ENCODE results near the gene ESR1.
A peak's percentile ranks its signal among the peaks of the same experiment; 100 is the strongest.

The ESR1 gene

DNA sequence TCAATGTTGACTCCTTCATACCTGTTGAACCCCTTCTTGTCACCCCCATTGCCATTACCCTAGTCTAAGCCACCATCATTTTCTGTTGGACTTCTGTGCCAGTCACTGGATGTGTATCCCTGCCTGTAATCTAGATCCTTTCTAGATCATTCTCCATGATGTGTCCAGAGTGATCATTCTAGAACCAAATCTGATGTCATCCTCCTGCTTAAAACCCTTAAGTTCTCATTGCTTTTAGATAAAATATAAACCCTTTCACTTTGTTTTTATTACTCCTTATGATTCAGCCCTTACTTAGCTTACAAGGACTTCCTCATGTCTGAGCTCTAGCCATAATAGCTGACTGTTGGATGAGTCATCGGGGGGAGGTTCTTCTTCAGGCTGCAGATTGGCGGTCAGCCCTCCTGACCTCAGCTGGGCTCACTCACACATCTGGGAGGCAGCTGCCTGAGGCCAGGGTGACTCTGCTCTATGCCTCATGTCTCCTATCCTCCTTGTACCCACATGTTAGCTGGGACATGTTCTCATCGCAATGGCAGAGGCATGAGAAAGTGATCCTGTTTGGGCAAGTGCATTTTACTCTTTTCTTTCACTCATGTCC lies 287.6 kb downstream of the ESR1 start:
- DNase-seq (ENCODE audit: low read depth in 2 of 2) = peak in 1 of 2 donors; percentile 2

- DNase-seq (ENCODE audit: low read depth in 2 of 2) = no peak
These were observed 289.5 kb downstream of the ESR1 start for GRCh38 chr6:152096863-152097496.

GRCh38 chr6:152098683-152099082 lies 291.2 kb downstream of the ESR1 start:
- no peak for DNase-seq (ENCODE audit: low read depth in 2 of 2)

DNA sequence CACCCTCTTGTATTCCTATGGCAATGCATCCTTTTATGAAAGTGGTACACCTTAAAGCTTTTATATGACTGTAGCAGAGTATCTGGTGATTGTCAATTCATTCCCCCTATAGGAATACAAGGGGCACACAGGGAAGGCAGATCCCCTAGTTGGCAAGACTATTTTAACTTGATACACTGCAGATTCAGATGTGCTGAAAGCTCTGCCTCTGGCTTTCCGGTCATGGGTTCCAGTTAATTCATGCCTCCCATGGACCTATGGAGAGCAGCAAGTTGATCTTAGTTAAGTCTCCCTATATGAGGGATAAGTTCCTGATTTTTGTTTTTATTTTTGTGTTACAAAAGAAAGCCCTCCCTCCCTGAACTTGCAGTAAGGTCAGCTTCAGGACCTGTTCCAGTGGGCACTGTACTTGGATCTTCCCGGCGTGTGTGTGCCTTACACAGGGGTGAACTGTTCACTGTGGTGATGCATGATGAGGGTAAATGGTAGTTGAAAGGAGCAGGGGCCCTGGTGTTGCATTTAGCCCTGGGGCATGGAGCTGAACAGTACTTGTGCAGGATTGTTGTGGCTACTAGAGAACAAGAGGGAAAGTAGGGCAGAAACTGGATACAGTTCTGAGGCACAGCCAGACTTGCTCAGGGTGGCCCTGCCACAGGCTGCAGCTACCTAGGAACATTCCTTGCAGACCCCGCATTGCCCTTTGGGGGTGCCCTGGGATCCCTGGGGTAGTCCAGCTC lies 292.1 kb downstream of the ESR1 start:
- no peak for DNase-seq (ENCODE audit: low read depth in 2 of 2)

GRCh38 chr6:152100183-152100618 lies 292.7 kb downstream of the ESR1 start:
- DNase-seq (ENCODE audit: low read depth in 2 of 2) = no peak

GRCh38 chr6:152107973-152108372 lies 300.5 kb downstream of the ESR1 start:
- DNase-seq (ENCODE audit: low read depth in 2 of 2) = no peak

DNA sequence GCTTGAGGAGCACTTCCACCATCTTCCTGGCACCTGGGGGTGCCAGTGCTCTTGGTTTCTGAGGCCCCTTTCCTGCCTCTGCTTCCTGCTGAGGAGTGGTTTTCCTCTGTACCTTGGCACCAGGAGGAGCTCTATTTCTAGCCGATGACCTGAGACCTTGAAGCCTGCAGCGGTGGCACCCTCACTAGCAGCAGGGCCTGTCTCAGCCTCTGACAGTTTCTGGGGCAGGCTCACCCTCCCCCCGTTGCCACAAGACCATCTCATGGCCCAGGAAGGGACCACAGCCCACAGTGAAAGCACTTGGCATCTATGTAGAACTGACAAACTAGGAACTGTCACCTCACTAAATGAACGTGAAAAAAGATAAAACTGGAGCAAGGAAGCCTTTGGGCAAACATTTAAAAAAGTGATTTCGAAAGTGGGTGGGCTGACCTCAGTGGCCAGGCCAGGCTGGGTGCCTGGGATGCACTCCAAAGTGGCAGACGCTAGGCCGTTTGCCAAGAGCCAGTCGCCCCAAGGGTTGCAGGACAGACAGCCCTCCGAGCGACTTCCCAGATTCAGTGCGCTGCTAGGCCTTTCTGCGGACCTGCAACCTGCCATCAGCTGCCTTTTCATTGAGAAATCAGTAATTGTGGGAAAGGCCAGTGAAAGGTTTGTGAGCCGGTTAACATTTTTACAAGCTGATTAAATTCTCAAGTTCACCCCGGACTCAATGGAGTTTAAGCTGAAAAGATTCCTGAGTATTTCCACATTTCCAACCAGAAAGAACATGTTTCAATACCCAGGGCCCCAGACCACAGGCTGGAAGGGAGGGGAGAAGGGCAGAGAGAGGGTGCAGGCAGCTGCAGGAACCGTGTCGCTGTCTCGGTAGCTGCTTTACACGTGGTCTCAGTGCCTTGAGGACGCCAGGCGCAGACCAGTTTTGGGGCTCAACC lies 303.7 kb downstream of the ESR1 start:
- no peak for DNase-seq (ENCODE audit: low read depth in 2 of 2)

GRCh38 chr6:152112491-152113261 lies 305.2 kb downstream of the ESR1 start:
- DNase-seq (ENCODE audit: low read depth in 2 of 2) = no peak

GRCh38 chr6:152117156-152118133 lies 310.0 kb downstream of the ESR1 start:
- DNase-seq (ENCODE audit: low read depth in 2 of 2) = no peak

GRCh38 chr6:152118224-152118623 lies 310.7 kb downstream of the ESR1 start:
- DNase-seq (ENCODE audit: low read depth in 2 of 2) = no peak

DNA sequence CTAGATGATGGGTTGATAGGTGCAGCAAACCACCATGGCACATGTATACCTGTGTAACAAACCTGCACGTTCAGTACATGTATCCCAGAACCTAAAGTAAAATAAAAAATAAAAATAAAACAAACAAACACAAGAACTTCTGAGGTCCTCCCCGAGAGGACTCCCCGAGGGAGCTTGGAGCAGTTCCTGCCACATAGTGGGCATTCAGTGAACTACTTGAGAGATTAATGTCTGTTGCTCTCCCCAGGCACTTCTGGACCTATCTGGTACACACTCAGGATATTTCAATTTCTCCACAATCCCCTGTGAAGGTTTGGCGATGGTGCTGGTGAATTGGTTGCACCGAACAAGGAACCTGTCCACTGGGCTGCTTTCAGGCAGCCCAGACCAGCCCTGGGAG lies 311.2 kb downstream of the ESR1 start:
- DNase-seq (ENCODE audit: low read depth in 2 of 2) = no peak

- DNase-seq (ENCODE audit: low read depth in 2 of 2) = no peak
These were observed 312.3 kb downstream of the ESR1 start for GRCh38 chr6:152119831-152120230.

DNA sequence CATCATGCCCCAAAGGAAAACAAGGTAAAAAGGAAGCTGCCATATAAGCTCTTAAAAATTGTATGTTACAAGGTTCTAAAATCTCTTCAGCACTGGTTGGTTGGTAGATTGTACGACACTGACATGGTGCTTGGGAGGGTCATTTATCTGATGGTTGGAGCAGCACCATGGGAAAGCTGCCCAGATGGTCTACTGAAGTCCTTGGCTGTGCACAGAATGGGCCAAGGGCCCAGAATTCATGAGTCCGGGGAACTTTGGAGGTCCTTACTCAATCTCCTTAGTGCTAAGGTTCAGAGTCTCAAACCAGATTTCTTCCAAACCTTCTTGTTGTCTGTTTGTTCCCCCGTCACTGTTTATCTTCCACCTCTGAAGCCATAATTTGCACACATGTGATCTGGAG lies 314.4 kb downstream of the ESR1 start:
- DNase-seq (ENCODE audit: low read depth in 2 of 2) = no peak

DNA sequence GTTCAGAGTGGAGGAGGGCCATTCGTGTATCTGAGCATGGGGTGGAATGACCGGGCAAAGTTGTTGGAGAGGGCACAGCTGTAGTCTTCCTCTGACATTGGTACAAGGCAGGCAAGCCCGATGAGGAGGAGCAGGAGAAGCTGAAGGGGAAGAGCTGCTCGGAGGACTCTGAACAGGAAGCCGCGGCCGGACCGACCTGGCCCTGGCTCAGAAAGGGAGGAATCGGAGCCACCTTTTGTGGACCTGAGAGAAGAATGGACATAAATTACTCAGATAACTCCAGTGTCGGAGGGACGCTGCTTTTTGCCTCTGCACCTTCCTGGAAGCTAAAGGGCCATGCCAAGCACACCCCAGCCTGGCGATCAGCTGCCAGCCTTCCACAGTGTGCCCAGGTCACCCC lies 315.0 kb downstream of the ESR1 start:
- DNase-seq (ENCODE audit: low read depth in 2 of 2) = no peak

- DNase-seq (ENCODE audit: low read depth in 2 of 2) = no peak
These were observed 315.6 kb downstream of the ESR1 start for GRCh38 chr6:152123076-152123475.

- no peak for DNase-seq (ENCODE audit: low read depth in 2 of 2)
These were observed 317.1 kb downstream of the ESR1 start for GRCh38 chr6:152124429-152125074.

DNA sequence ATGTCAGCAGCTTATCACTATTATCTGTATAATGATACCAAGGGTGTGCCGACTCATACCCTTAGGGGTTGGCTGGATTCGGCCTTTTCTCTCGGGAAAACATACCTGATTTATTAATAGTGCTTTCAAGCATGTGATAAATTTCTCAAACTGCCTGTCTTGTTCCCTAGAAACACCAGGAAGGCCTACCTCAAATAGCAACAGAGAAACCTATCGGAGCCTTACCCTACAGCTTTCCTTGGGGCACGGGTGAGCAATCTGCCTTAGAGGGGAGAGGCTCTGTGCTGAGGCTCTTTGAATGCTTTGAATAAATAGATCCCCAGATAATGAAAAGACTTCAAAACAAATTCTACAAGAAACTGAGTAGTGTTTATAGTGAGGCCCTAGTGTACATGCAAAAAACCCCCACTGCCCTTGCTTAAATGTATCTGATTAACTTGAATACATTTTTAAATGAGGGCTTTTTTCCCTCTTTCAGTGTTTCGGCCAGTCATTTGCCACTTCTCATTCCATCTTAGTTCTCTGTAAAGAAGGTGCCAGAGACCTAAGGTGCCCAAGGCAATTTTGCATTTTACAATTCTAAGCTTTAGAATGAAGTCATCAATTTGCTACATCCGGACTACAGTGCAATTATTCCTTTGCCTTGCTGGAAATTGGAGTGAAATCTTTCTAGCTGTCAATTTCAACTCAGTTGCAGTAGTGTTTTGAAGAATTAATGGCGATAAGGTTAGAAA lies 320.1 kb downstream of the ESR1 start:
- no peak for DNase-seq (ENCODE audit: low read depth in 2 of 2)

DNA sequence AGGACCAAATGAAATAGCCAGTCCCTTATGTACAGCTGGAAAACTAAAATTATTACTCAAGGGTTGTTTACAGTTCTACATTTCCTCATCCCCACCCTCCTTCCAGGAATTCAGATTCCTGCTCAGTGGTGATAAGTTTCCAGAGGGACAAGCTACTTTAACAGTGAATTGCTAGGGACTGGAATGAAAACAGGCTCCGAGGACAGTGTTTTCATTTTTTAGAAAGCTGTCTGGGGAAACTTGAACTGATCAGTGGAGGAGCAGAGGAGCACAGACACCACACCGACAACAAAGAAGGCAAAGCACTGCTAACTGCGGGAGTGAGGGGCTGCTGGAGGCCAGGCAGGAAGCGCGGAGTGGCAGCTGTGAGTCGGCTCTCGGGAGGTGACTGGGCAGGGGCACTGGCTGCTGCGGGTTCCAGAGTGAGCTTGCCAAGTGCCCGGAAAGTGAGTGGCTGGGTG lies 322.2 kb downstream of the ESR1 start:
- DNase-seq (ENCODE audit: low read depth in 2 of 2) = no peak

GRCh38 chr6:152130441-152130840 lies 323.0 kb downstream of the ESR1 start:
- DNase-seq (ENCODE audit: low read depth in 2 of 2) = no peak
